H9 (cell line): ENCODE measurements around the gene HSPA12A. TPM values are rescaled to one million over a fixed set of nuclear protein-coding genes. Genes with fewer than 3 reads are reported as not detected.

ENCODE experiments used
- DNase-seq: peaks from one replicate; pipeline ENCODE4 v3.0.0-alpha.2; 2017
- H2AFZ ChIP-seq: one replicate; pipeline ENCODE4 v1.6.1; 2013; ENCODE audit warnings: mild to moderate bottlenecking, low read length, control low read depth, moderate library complexity
- H2AK5ac ChIP-seq: 2 replicates; pipeline ENCODE4 v1.6.1; 2013; ENCODE audit warnings: low read length, control low read depth, mixed read lengths; ENCODE audit not compliant: insufficient read length
- H2BK120ac ChIP-seq: one replicate; pipeline ENCODE4 v1.6.1; 2013; ENCODE audit warnings: low read depth, mild to moderate bottlenecking, low read length, control low read depth, inconsistent platforms; ENCODE audit not compliant: poor library complexity, severe bottlenecking
- H2BK12ac ChIP-seq: 2 replicates; pipeline ENCODE4 v1.6.1; 2013; ENCODE audit warnings: low read length, control low read depth, mixed read lengths, low read depth; ENCODE audit not compliant: insufficient read length
- H2BK15ac ChIP-seq: 2 replicates; pipeline ENCODE4 v1.6.1; 2013; ENCODE audit warnings: low read depth, low read length, control low read depth
- H2BK20ac ChIP-seq: one replicate; pipeline ENCODE4 v1.6.1; 2013; ENCODE audit warnings: low read depth, mild to moderate bottlenecking, low read length, control low read depth, inconsistent platforms; ENCODE audit not compliant: poor library complexity, severe bottlenecking
- H2BK5ac ChIP-seq: 2 replicates; pipeline ENCODE4 v1.6.1; 2013; ENCODE audit warnings: low read length, control low read depth, mixed read lengths; ENCODE audit not compliant: insufficient read length
- H3K14ac ChIP-seq: 2 replicates; pipeline ENCODE4 v1.6.1; 2013; ENCODE audit warnings: low read length, control low read depth; ENCODE audit not compliant: insufficient read depth
- H3K18ac ChIP-seq: 2 replicates; pipeline ENCODE4 v1.6.1; 2013; ENCODE audit warnings: low read depth, mild to moderate bottlenecking, mixed read lengths, low read length, control low read depth; ENCODE audit not compliant: insufficient read length
- H3K23ac ChIP-seq: 2 replicates; pipeline ENCODE4 v1.6.1; 2013; ENCODE audit warnings: low read length, control low read depth, mixed read lengths, low read depth; ENCODE audit not compliant: insufficient read length
- H3K23me2 ChIP-seq: 2 replicates; pipeline ENCODE4 v1.6.1; 2013; ENCODE audit warnings: low read depth, mild to moderate bottlenecking, mixed read lengths, low read length, control low read depth; ENCODE audit not compliant: insufficient read length, poor library complexity, severe bottlenecking
- H3K27ac ChIP-seq: 2 replicates; pipeline ENCODE4 v1.5.1; 2013; ENCODE audit warnings: low read length, control low read depth, mixed read lengths, low read depth; ENCODE audit not compliant: insufficient read length
- H3K27me3 ChIP-seq: 2 replicates; pipeline ENCODE4 v1.6.1; 2013; ENCODE audit warnings: low read length, control low read depth, inconsistent platforms; ENCODE audit not compliant: insufficient read depth
- H3K4ac ChIP-seq: 2 replicates; pipeline ENCODE4 v1.6.1; 2013; ENCODE audit warnings: low read depth, mild to moderate bottlenecking, control low read depth, inconsistent platforms, low read length, moderate library complexity
- H3K4me1 ChIP-seq: 2 replicates; pipeline ENCODE4 v1.6.1; 2013; ENCODE audit warnings: low read length, control low read depth, inconsistent platforms; ENCODE audit not compliant: insufficient read depth
- H3K4me2 ChIP-seq: 2 replicates; pipeline ENCODE4 v1.6.1; 2013; ENCODE audit warnings: low read length, control low read depth, mixed read lengths; ENCODE audit not compliant: insufficient read length, insufficient read depth
- H3K56ac ChIP-seq: 2 replicates; pipeline ENCODE4 v1.6.1; 2013; ENCODE audit warnings: low read depth, mild to moderate bottlenecking, mixed read lengths, low read length, control low read depth; ENCODE audit not compliant: insufficient read length
- H3K79me1 ChIP-seq: 2 replicates; pipeline ENCODE4 v1.6.1; 2013; ENCODE audit warnings: low read depth, mild to moderate bottlenecking, moderate library complexity, low read length, control low read depth, inconsistent platforms; ENCODE audit not compliant: insufficient read depth, poor library complexity, severe bottlenecking
- H3K79me2 ChIP-seq: 2 replicates; pipeline ENCODE4 v1.6.1; 2013; ENCODE audit warnings: low read length, control low read depth, inconsistent platforms; ENCODE audit not compliant: insufficient read depth
- H3K9ac ChIP-seq: 2 replicates; pipeline ENCODE4 v1.6.1; 2013; ENCODE audit warnings: low read length, control low read depth, mixed read lengths; ENCODE audit not compliant: insufficient read length; ENCODE audit errors: extremely low read depth
- H3K9me3 ChIP-seq: one replicate; pipeline ENCODE4 v1.6.1; 2013; ENCODE audit warnings: low read depth, low read length, inconsistent platforms; ENCODE audit not compliant: control insufficient read depth
- H3T11ph ChIP-seq: one replicate; pipeline ENCODE4 v1.6.1; 2013; ENCODE audit warnings: mild to moderate bottlenecking, low read length, control low read depth, inconsistent platforms
- H4K20me1 ChIP-seq: one replicate; pipeline ENCODE4 v1.6.1; 2013; ENCODE audit not compliant: control insufficient read depth, insufficient read length, insufficient read depth
- H4K5ac ChIP-seq: 2 replicates; pipeline ENCODE4 v1.6.1; 2013; ENCODE audit warnings: low read depth, mild to moderate bottlenecking, mixed read lengths, low read length, control low read depth; ENCODE audit not compliant: insufficient read length
- H4K8ac ChIP-seq: replicated peaks from 2 replicates; pipeline ENCODE4 v1.6.1; 2013; ENCODE audit warnings: low read length, control low read depth, mixed read lengths, low read depth; ENCODE audit not compliant: insufficient read length
- H4K91ac ChIP-seq: 2 replicates; pipeline ENCODE4 v1.6.1; 2013; ENCODE audit warnings: low read depth, mild to moderate bottlenecking, moderate library complexity, mixed read lengths, low read length, control low read depth; ENCODE audit not compliant: insufficient read length
- H3K27ac Mint-ChIP-seq, 3 experiments: 2 replicates in 2 of 3; 3 replicates in 1 of 3; pipeline ENCODE4 v1.8.0; 2020 to 2021; ENCODE audit warnings: mixed read lengths in 3 of 3, mild to moderate bottlenecking in 1 of 3, moderate library complexity in 1 of 3
- H3K27me3 Mint-ChIP-seq: 2 replicates; pipeline ENCODE4 v1.8.0; 2021; ENCODE audit warnings: low read depth, mild to moderate bottlenecking, moderate library complexity, mixed read lengths
- H3K36me3 Mint-ChIP-seq, 3 experiments: 2 replicates in 2 of 3; 3 replicates in 1 of 3; pipeline ENCODE4 v1.8.0; 2020 to 2021; ENCODE audit warnings: low read depth in 3 of 3, mixed read lengths in 3 of 3; ENCODE audit not compliant: insufficient read depth in 1 of 3
- H3K4me1 Mint-ChIP-seq, 2 experiments: 2 replicates each; pipeline ENCODE4 v1.8.0; 2020; ENCODE audit warnings: mixed read lengths in 2 of 2
- H3K4me3 Mint-ChIP-seq, 2 experiments: 2 replicates in 1 of 2; 3 replicates in 1 of 2; pipeline ENCODE4 v1.8.0; 2020 to 2021; ENCODE audit warnings: mild to moderate bottlenecking in 2 of 2, mixed read lengths in 2 of 2, moderate library complexity in 1 of 2
- H3K9me3 Mint-ChIP-seq, 2 experiments: 2 replicates in 1 of 2; 3 replicates in 1 of 2; pipeline ENCODE4 v1.8.0; 2020; ENCODE audit warnings: mild to moderate bottlenecking in 2 of 2, mixed read lengths in 2 of 2, moderate library complexity in 1 of 2
- WGBS: extraction: QIAGEN DNeasy Blood & Tissue Kit; methylation state at CpG from one replicate; pipeline ENCODE4 v1.1.7; 2013; ENCODE audit warnings: missing lambda C conversion rate, low lambda C conversion rate, mixed read lengths; ENCODE audit not compliant: insufficient read length; ENCODE audit errors: extremely low coverage; 5-methylcytosine and 5-hydroxymethylcytosine counted together
- total RNA-seq: library from RNA; stranded (reverse); gene quantifications from 2 replicates; pipeline ENCODE4 v1.2.1, GENCODE V29; 2021
- TF ChIP-seq, protein P1 (sequence below): fragments of 200-600 bp; sonication (generic); conservative IDR thresholded peaks from 3 replicates; pipeline ENCODE4 v1.8.0; 2021; ENCODE audit warnings: antibody characterized with exemption, mild to moderate bottlenecking

HSPA12A gene
- total RNA-seq, 1 experiment from 2014 or later: 3.2 TPM

DNA sequence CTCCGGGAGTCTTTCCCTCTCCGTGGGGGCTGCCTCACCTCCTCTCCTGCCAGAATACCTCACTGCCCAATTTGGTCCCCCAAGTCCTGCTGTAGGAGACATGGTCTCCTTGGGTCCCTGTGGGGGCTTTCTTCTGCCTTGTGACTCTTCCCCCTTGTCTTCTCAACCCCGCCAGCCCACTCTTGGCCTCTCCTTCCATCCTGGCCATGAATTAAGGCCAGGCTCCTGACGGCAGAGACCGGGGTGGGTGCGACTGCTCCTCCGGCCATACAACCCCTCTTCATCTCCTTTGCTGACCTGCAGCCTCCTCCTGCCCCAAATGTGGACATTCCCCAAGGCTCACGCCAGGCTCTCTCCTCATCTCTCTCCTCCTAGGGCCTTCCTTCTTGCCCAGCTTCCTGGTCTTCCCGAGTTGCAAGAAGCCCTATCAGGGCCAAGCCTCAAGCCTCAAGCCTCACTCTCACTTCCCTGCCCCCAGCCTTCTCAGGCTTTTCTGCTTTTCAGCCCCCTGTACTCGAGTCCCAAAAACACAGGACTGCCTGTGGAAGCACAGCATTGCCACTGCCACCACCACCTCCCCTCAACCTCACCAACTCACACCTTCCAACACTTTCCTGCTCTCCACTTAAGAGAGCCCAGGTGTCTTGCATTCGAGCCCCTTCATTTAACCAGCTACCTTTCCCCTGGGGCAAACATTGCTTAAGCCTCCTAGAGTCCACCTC is 120.3 kb downstream of the HSPA12A start:
- Histone ChIP-seq H3K9me3 (no peaks in the 10 kb centered on the region), H3K14ac (no peak overlapping the region), H3K4ac (no peak overlapping the region), H3K4me2 (no peak overlapping the region), H4K8ac (no peak overlapping the region), H4K20me1 (peaks cover 2% of the 10 kb centered on the region), H3K79me2 (no peaks in the 10 kb centered on the region), H2BK12ac (no peak overlapping the region), H3K79me1 (no peaks in the 10 kb centered on the region), H3K56ac (no peak overlapping the region), H3K27me3 (no peaks in the 10 kb centered on the region), H3K23me2 (no peaks in the 10 kb centered on the region), H3K9ac (no peak overlapping the region), H2AFZ (no peak overlapping the region), H3K27ac (no peak overlapping the region), H2BK15ac (no peak overlapping the region), H3K4me1 (no peaks in the 10 kb centered on the region), H2AK5ac (no peak overlapping the region), H3K23ac (no peak overlapping the region), H2BK20ac (no peak overlapping the region), H3T11ph (no peak overlapping the region), H2BK5ac (no peak overlapping the region), H2BK120ac (no peak overlapping the region), H4K91ac (no peak overlapping the region), H3K18ac (no peak overlapping the region), H4K5ac (no peak overlapping the region)
- H3K27ac Mint-ChIP-seq: no peak overlapping the region; a peak in 1 of 7 replicates
- peaks cover 26% of the 10 kb centered on the region for H3K27me3 Mint-ChIP-seq
- WGBS: no CpG with 5 or more reads among the region's 11 CpGs
- no peak overlapping the region for H3K4me3 Mint-ChIP-seq
- H3K36me3 Mint-ChIP-seq: no peaks in the 10 kb centered on the region
- DNase-seq: no peak
- TF ChIP-seq, protein P1, sequence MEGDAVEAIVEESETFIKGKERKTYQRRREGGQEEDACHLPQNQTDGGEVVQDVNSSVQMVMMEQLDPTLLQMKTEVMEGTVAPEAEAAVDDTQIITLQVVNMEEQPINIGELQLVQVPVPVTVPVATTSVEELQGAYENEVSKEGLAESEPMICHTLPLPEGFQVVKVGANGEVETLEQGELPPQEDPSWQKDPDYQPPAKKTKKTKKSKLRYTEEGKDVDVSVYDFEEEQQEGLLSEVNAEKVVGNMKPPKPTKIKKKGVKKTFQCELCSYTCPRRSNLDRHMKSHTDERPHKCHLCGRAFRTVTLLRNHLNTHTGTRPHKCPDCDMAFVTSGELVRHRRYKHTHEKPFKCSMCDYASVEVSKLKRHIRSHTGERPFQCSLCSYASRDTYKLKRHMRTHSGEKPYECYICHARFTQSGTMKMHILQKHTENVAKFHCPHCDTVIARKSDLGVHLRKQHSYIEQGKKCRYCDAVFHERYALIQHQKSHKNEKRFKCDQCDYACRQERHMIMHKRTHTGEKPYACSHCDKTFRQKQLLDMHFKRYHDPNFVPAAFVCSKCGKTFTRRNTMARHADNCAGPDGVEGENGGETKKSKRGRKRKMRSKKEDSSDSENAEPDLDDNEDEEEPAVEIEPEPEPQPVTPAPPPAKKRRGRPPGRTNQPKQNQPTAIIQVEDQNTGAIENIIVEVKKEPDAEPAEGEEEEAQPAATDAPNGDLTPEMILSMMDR: no peak
- peaks cover 3 to 7% of the 10 kb centered on the region in 2 experiments for H3K4me1 Mint-ChIP-seq
- H3K9me3 Mint-ChIP-seq: no peaks in the 10 kb centered on the region; a peak in 2 of 5 replicates
